ENCODE results near the gene ADGRA1.

The ADGRA1 gene

GRCh38 chr10:133176546-133176945, 88.8 kb downstream of the ADGRA1 start:
- no peak for DNase-seq (ENCODE audit: low read depth)
- TF ChIP-seq CTCF (IDR thresholded peaks at IDR 0.05; ENCODE audit: low read length, missing control alignments), result no peak
- H3K4me3 ChIP-seq (replicated peaks; ENCODE audit: low read depth, low read length), result no peak overlapping the region

GRCh38 chr10:133177380-133178157, 89.8 kb downstream of the ADGRA1 start:
- no peak for DNase-seq (ENCODE audit: low read depth)
- no peak for TF ChIP-seq CTCF (IDR thresholded peaks at IDR 0.05; ENCODE audit: low read length, missing control alignments)
- no peak overlapping the region for H3K4me3 ChIP-seq (replicated peaks; ENCODE audit: low read depth, low read length)

- no peak for TF ChIP-seq CTCF (IDR thresholded peaks at IDR 0.05; ENCODE audit: low read length, missing control alignments)
- no peak overlapping the region for H3K4me3 ChIP-seq (replicated peaks; ENCODE audit: low read depth, low read length)
- no peak for DNase-seq (ENCODE audit: low read depth)
Measured at GRCh38 chr10:133178357-133179127, 90.8 kb downstream of the ADGRA1 start.

GRCh38 chr10:133179128-133179520, 91.4 kb downstream of the ADGRA1 start:
- no peak for DNase-seq (ENCODE audit: low read depth)
- TF ChIP-seq CTCF (IDR thresholded peaks at IDR 0.05; ENCODE audit: low read length, missing control alignments), result no peak
- no peak overlapping the region for H3K4me3 ChIP-seq (replicated peaks; ENCODE audit: low read depth, low read length)

DNA sequence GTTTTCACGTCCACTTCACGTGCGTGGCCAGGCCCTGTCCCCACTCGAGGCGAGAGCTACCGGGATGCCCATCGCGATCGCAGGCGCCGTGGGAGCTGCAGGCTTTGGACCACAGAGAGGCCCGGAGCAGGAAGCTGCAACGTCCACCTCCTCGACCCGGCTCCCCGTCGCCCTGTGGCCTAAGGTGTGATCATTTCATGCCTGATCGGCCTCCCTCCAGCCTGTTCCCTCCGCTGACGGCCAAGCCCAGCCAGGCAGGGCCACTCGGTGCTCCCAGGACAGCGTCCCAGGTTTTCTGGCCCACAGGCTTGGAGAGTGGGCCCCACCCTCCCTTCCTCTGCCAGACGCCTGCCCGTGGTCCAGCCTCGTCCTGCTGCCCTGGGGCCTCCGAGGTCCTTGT, 91.9 kb downstream of the ADGRA1 start:
- no peak for DNase-seq (ENCODE audit: low read depth)
- TF ChIP-seq CTCF (IDR thresholded peaks at IDR 0.05; ENCODE audit: low read length, missing control alignments), result no peak

GRCh38 chr10:133180192-133180964, 92.7 kb downstream of the ADGRA1 start:
- no peak for DNase-seq (ENCODE audit: low read depth)
- no peak overlapping the region for H3K4me3 ChIP-seq (replicated peaks; ENCODE audit: low read depth, low read length)
- no peak for TF ChIP-seq CTCF (IDR thresholded peaks at IDR 0.05; ENCODE audit: low read length, missing control alignments)

More for the DNA sequence above, 91.9 kb downstream of the ADGRA1 start:
- H3K4me3 ChIP-seq (replicated peaks; ENCODE audit: low read depth, low read length), result no peak overlapping the region

Data from fibroblast of pulmonary artery (primary cell).